SK-N-MC (cell line): Measurements from ENCODE around the gene ZMYM1.

Experiments used
- EZH2 ChIP-seq: fragments of 200-600 bp; sonication (generic); IDR thresholded peaks from one replicate; pipeline ENCODE4 v1.6.1; 2017; ENCODE audit warnings: antibody characterized with exemption
- FOXP2 ChIP-seq: optimal IDR thresholded peaks from 2 replicates; pipeline ENCODE3; 2011; ENCODE audit warnings: mild to moderate bottlenecking, moderate library complexity; ENCODE audit not compliant: insufficient read depth; ENCODE audit errors: extremely low read length, control extremely low read depth
- POLR2AphosphoS5 ChIP-seq: IDR thresholded peaks from 2 replicates; pipeline ENCODE4 v1.6.1; 2012; ENCODE audit warnings: mild to moderate bottlenecking, low read depth, low read length, borderline replicate concordance

GRCh38 chr1:35097224-35097623, 18.0 kb downstream of the ZMYM1 start:
- TF ChIP-seq EZH2 (no peak), POLR2AphosphoS5 (peak; percentile 31; the same call in 1 of the 2 replicates), FOXP2 (no peak)
